ENCODE results near the gene KLF8. TPM values are rescaled to one million over a fixed set of nuclear protein-coding genes. Genes with fewer than 3 reads are reported as not detected.

The KLF8 gene
- total and polyA plus RNA-seq, 2 donors from 2014 or later: 6.1 to 25.3 TPM

DNA sequence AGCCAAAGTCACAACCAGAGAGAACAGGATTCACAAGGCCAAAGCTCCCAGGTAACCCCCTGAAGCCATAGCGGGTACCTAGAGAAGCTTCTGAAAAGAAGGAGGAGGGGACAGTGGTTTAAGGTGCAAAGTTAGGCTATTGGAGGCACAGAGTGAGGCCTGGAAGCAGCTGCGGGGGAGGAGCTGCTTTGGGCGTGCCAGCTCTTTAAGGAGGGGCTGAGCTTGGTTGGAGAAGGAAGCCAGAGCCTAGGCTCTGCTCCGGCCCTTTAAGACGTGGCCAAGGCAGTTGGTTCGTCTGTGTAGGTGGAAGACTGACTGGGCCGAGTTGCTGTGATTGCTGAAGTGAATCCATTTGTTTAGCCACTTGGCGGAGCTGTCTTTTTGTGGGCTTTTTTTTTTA is 1.5 kb downstream of the KLF8 start:
- FAIRE-seq (peak; percentile 96), DNase-seq (peak in 3 of 5 donors; percentile 23 to 84 (median 44))
- peak overlapping the region in 1 of 2 donors; percentile 76 for H3K27ac ChIP-seq (ENCODE audit: low read depth in 2 of 2, low read length in 2 of 2)
- peaks cover 0 to 7% (median 0%) of the 10 kb centered on the region in 3 donors for H3K4me1 ChIP-seq (ENCODE audit: control insufficient read depth in 2 of 3, insufficient read depth in 2 of 3, low read depth in 1 of 3, low read length in 3 of 3)
- TF ChIP-seq, protein P1, sequence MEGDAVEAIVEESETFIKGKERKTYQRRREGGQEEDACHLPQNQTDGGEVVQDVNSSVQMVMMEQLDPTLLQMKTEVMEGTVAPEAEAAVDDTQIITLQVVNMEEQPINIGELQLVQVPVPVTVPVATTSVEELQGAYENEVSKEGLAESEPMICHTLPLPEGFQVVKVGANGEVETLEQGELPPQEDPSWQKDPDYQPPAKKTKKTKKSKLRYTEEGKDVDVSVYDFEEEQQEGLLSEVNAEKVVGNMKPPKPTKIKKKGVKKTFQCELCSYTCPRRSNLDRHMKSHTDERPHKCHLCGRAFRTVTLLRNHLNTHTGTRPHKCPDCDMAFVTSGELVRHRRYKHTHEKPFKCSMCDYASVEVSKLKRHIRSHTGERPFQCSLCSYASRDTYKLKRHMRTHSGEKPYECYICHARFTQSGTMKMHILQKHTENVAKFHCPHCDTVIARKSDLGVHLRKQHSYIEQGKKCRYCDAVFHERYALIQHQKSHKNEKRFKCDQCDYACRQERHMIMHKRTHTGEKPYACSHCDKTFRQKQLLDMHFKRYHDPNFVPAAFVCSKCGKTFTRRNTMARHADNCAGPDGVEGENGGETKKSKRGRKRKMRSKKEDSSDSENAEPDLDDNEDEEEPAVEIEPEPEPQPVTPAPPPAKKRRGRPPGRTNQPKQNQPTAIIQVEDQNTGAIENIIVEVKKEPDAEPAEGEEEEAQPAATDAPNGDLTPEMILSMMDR (IDR thresholded peaks at IDR 0.05; ENCODE audit: borderline replicate concordance, extremely low read depth, insufficient read depth): no peak
- peak overlapping the region in 1 of 3 donors; percentile 65 for H3K9ac ChIP-seq (ENCODE audit: low read length in 3 of 3)
- no peaks in the 10 kb centered on the region for H3K9me3 ChIP-seq (ENCODE audit: control insufficient read depth in 2 of 3, insufficient read depth in 1 of 3, low read length in 3 of 3)
- intact Hi-C loops (cut with DNase I): no loop called here
- peaks cover 5% of the 10 kb centered on the region for H3K27me3 ChIP-seq (ENCODE audit: control insufficient read depth, insufficient read depth, low read length)
- H3K4me3 ChIP-seq (ENCODE audit: low read length in 3 of 3): peak overlapping the region in 2 of 3 donors; percentile 70 to 74
- H3K36me3 ChIP-seq (ENCODE audit: control insufficient read depth in 2 of 3, insufficient read depth in 3 of 3, low read length in 3 of 3): no peaks in the 10 kb centered on the region

DNA sequence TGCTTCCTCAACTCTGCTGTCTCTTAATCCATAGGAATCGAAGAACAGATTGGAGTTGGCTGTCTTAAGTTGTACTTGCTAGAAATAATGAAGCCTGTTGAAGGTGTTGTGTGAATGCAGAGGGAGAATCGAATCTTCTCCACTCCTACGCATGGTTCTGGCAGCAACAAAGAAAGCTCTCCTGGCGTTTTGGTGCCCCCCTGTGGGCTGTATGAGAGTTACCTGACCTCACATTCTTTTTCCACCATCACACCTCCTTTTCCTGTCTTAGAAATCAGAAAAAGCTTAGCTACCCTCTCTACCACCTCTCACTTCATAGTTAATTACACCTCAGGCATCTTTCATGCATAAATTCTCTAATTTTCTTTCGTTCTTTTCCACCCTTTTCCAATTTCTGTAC is 16.3 kb downstream of the KLF8 start:
- Histone ChIP-seq H3K4me3 (ENCODE audit: low read length in 3 of 3) (no peak overlapping the region), H3K9ac (ENCODE audit: low read length in 3 of 3) (no peak overlapping the region), H3K9me3 (ENCODE audit: control insufficient read depth in 2 of 3, insufficient read depth in 1 of 3, low read length in 3 of 3) (no peaks in the 10 kb centered on the region), H3K27me3 (ENCODE audit: control insufficient read depth, insufficient read depth, low read length) (peaks cover 2% of the 10 kb centered on the region), H3K36me3 (ENCODE audit: control insufficient read depth in 2 of 3, insufficient read depth in 3 of 3, low read length in 3 of 3) (no peaks in the 10 kb centered on the region), H3K4me1 (ENCODE audit: control insufficient read depth in 2 of 3, insufficient read depth in 2 of 3, low read depth in 1 of 3, low read length in 3 of 3) (no peaks in the 10 kb centered on the region), H3K27ac (ENCODE audit: low read depth in 2 of 2, low read length in 2 of 2) (no peak overlapping the region)
- TF ChIP-seq, protein P1 (IDR thresholded peaks at IDR 0.05; ENCODE audit: borderline replicate concordance, extremely low read depth, insufficient read depth): peak; percentile 49
- DNase-seq (peak in 4 of 5 donors; percentile 45 to 74 (median 58)), FAIRE-seq (no peak)
- intact Hi-C loops (cut with DNase I): no loop called here

DNA sequence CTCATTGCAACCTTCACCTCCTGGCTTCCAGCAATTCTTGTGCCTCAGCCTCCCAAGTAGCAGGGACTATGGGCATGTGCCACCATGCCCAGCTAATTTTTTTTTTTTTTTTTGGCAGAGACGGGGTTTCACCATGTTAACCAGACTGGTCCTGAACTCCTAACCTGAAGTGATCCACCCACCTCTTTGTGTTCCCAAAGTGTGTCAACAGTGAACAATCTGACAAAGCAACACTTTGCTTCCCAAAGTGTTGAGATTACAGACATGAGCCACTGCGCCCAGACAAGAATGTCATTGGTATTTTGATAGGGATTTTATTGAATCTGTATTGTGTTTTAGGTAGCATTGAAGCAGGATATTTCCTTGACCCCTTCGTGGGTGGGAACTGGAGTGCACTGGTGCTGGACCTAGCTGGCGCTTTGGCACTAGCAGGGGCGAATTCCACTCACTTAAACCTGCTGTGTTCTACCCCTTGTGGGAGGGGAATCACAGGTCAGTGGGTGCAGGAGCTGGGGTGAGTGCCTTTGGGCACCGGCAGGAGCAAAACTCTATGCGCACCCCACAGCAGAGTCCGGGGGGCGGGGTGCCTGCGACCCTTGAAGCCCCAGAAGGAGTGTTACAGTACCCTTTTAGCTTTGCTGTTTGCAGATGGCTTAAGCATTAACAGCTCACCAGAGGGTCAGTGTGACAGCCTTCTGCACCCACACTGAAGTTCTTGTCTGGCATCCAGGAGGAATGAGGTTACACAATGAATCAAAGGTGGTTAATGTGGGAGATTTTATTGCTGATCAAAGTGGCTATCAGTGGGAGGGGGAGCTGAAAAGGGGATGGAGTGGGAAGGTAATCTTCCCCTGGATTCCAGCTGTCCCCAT is 21.9 kb downstream of the KLF8 start:
- no peaks in the 10 kb centered on the region for H3K4me1 ChIP-seq (ENCODE audit: control insufficient read depth in 2 of 3, insufficient read depth in 2 of 3, low read depth in 1 of 3, low read length in 3 of 3)
- TF ChIP-seq, protein P1 (IDR thresholded peaks at IDR 0.05; ENCODE audit: borderline replicate concordance, extremely low read depth, insufficient read depth): no peak
- DNase-seq: no peak
- no peak for FAIRE-seq
- no peak overlapping the region for H3K27ac ChIP-seq (ENCODE audit: low read depth in 2 of 2, low read length in 2 of 2)
- intact Hi-C loops (cut with DNase I): no loop called here
- no peaks in the 10 kb centered on the region for H3K36me3 ChIP-seq (ENCODE audit: control insufficient read depth in 2 of 3, insufficient read depth in 3 of 3, low read length in 3 of 3)
- H3K9me3 ChIP-seq (ENCODE audit: control insufficient read depth in 2 of 3, insufficient read depth in 1 of 3, low read length in 3 of 3): no peaks in the 10 kb centered on the region
- no peak overlapping the region for H3K4me3 ChIP-seq (ENCODE audit: low read length in 3 of 3)
- no peak overlapping the region for H3K9ac ChIP-seq (ENCODE audit: low read length in 3 of 3)
- H3K27me3 ChIP-seq (ENCODE audit: control insufficient read depth, insufficient read depth, low read length): no peaks in the 10 kb centered on the region

All from kidney (tissue), 14 donors.